Measurements from ENCODE around the gene EMP1. TPM values are rescaled to one million over a fixed set of nuclear protein-coding genes. Genes with fewer than 3 reads are reported as not detected.

EMP1 gene
- total RNA-seq, 2 donors from 2014 or later, result 4.2 to 19.2 TPM

GRCh38 chr12:13194401-13195110 lies 2.0 kb upstream of the EMP1 start:
- Mint-ChIP-seq H3K27ac (no peak overlapping the region), H3K4me3 (no peak overlapping the region), H3K9me3 (no peaks in the 10 kb centered on the region), H3K27me3 (ENCODE audit: low read depth) (peaks cover 14% of the 10 kb centered on the region), H3K36me3 (ENCODE audit: insufficient read depth in 2 of 2) (no peaks in the 10 kb centered on the region), H3K4me1 (ENCODE audit: low read depth) (peaks cover 35% of the 10 kb centered on the region)
- ATAC-seq (replicated peaks in 1 of 2), result no peak
- DNase-seq, result no peak

GRCh38 chr12:13195250-13195649 lies 1.3 kb upstream of the EMP1 start:
- peaks cover 40% of the 10 kb centered on the region for H3K4me1 Mint-ChIP-seq (ENCODE audit: low read depth)
- H3K27me3 Mint-ChIP-seq (ENCODE audit: low read depth), result peaks cover 21% of the 10 kb centered on the region
- no peak for DNase-seq
- H3K36me3 Mint-ChIP-seq (ENCODE audit: insufficient read depth in 2 of 2), result no peaks in the 10 kb centered on the region
- peak overlapping the region in 1 of 2 donors; percentile 79 for H3K4me3 Mint-ChIP-seq
- peak overlapping the region; percentile 41 for H3K27ac Mint-ChIP-seq
- no peaks in the 10 kb centered on the region for H3K9me3 Mint-ChIP-seq
- no peak for ATAC-seq (replicated peaks in 1 of 2)

- Mint-ChIP-seq H3K27ac (peak overlapping the region; percentile 41), H3K4me3 (peak overlapping the region; percentile 74 to 79), H3K27me3 (ENCODE audit: low read depth) (peaks cover 26% of the 10 kb centered on the region), H3K4me1 (ENCODE audit: low read depth) (peaks cover 40% of the 10 kb centered on the region), H3K9me3 (no peaks in the 10 kb centered on the region), H3K36me3 (ENCODE audit: insufficient read depth in 2 of 2) (no peaks in the 10 kb centered on the region)
- no peak for DNase-seq
- ATAC-seq (replicated peaks in 1 of 2), result no peak
Observed at GRCh38 chr12:13195785-13196129, 769 bp upstream of the EMP1 start.

- ATAC-seq (replicated peaks in 1 of 2) (no peak), DNase-seq (no peak)
- H3K27me3 Mint-ChIP-seq (ENCODE audit: low read depth), result peaks cover 38% of the 10 kb centered on the region
- peak overlapping the region; percentile 41 for H3K27ac Mint-ChIP-seq
- peaks cover 40% of the 10 kb centered on the region for H3K4me1 Mint-ChIP-seq (ENCODE audit: low read depth)
- H3K36me3 Mint-ChIP-seq (ENCODE audit: insufficient read depth in 2 of 2), result no peaks in the 10 kb centered on the region
- peak overlapping the region; percentile 74 to 79 for H3K4me3 Mint-ChIP-seq
- H3K9me3 Mint-ChIP-seq, result no peaks in the 10 kb centered on the region
Observed at GRCh38 chr12:13197032-13197431, 506 bp downstream of the EMP1 start.

GRCh38 chr12:13197526-13198143 lies 1.1 kb downstream of the EMP1 start:
- H3K4me1 Mint-ChIP-seq (ENCODE audit: low read depth), result peaks cover 40% of the 10 kb centered on the region
- peaks cover 42% of the 10 kb centered on the region for H3K27me3 Mint-ChIP-seq (ENCODE audit: low read depth)
- peak overlapping the region; percentile 41 for H3K27ac Mint-ChIP-seq
- no peaks in the 10 kb centered on the region for H3K9me3 Mint-ChIP-seq
- peak overlapping the region; percentile 74 to 79 for H3K4me3 Mint-ChIP-seq
- ATAC-seq (replicated peaks in 1 of 2) (no peak), DNase-seq (no peak)
- H3K36me3 Mint-ChIP-seq (ENCODE audit: insufficient read depth in 2 of 2), result no peaks in the 10 kb centered on the region

- Mint-ChIP-seq H3K4me3 (peak overlapping the region in 1 of 2 donors; percentile 79), H3K27ac (no peak overlapping the region), H3K9me3 (no peaks in the 10 kb centered on the region), H3K36me3 (ENCODE audit: insufficient read depth in 2 of 2) (no peaks in the 10 kb centered on the region), H3K4me1 (ENCODE audit: low read depth) (peaks cover 40% of the 10 kb centered on the region), H3K27me3 (ENCODE audit: low read depth) (peaks cover 43% of the 10 kb centered on the region)
- ATAC-seq (replicated peaks in 1 of 2), result no peak
- DNase-seq, result no peak
Observed at GRCh38 chr12:13198241-13198640, 1.7 kb downstream of the EMP1 start.

GRCh38 chr12:13198876-13199275 lies 2.4 kb downstream of the EMP1 start:
- Mint-ChIP-seq H3K36me3 (ENCODE audit: insufficient read depth in 2 of 2) (no peaks in the 10 kb centered on the region), H3K27ac (no peak overlapping the region), H3K4me1 (ENCODE audit: low read depth) (peaks cover 40% of the 10 kb centered on the region), H3K4me3 (no peak overlapping the region), H3K9me3 (no peaks in the 10 kb centered on the region), H3K27me3 (ENCODE audit: low read depth) (peaks cover 43% of the 10 kb centered on the region)
- DNase-seq, result no peak
- no peak for ATAC-seq (replicated peaks in 1 of 2)

GRCh38 chr12:13199592-13199991 lies 3.1 kb downstream of the EMP1 start:
- Mint-ChIP-seq H3K27ac (no peak overlapping the region), H3K27me3 (ENCODE audit: low read depth) (peaks cover 43% of the 10 kb centered on the region), H3K36me3 (ENCODE audit: insufficient read depth in 2 of 2) (no peaks in the 10 kb centered on the region), H3K9me3 (no peaks in the 10 kb centered on the region), H3K4me3 (no peak overlapping the region), H3K4me1 (ENCODE audit: low read depth) (peaks cover 40% of the 10 kb centered on the region)
- DNase-seq (no peak), ATAC-seq (replicated peaks in 1 of 2) (no peak)

GRCh38 chr12:13200841-13201240 lies 4.3 kb downstream of the EMP1 start:
- Mint-ChIP-seq H3K4me1 (ENCODE audit: low read depth) (peaks cover 37% of the 10 kb centered on the region), H3K27me3 (ENCODE audit: low read depth) (peaks cover 43% of the 10 kb centered on the region), H3K4me3 (no peak overlapping the region), H3K36me3 (ENCODE audit: insufficient read depth in 2 of 2) (no peaks in the 10 kb centered on the region), H3K27ac (no peak overlapping the region), H3K9me3 (no peaks in the 10 kb centered on the region)
- DNase-seq (no peak), ATAC-seq (replicated peaks in 1 of 2) (no peak)

GRCh38 chr12:13203034-13203922 lies 6.8 kb downstream of the EMP1 start:
- H3K36me3 Mint-ChIP-seq (ENCODE audit: insufficient read depth in 2 of 2), result no peaks in the 10 kb centered on the region
- DNase-seq, result peak in 1 of 2 donors; percentile 18
- peak in 1 of 2 donors; percentile 36 for ATAC-seq (replicated peaks in 1 of 2)
- H3K27me3 Mint-ChIP-seq (ENCODE audit: low read depth), result peaks cover 31% of the 10 kb centered on the region
- H3K27ac Mint-ChIP-seq, result no peak overlapping the region
- no peak overlapping the region for H3K4me3 Mint-ChIP-seq
- no peaks in the 10 kb centered on the region for H3K9me3 Mint-ChIP-seq
- peaks cover 27% of the 10 kb centered on the region for H3K4me1 Mint-ChIP-seq (ENCODE audit: low read depth)

GRCh38 chr12:13204428-13204827 lies 7.9 kb downstream of the EMP1 start:
- DNase-seq (no peak), ATAC-seq (replicated peaks in 1 of 2) (no peak)
- Mint-ChIP-seq H3K4me3 (no peak overlapping the region), H3K4me1 (ENCODE audit: low read depth) (peaks cover 34% of the 10 kb centered on the region), H3K9me3 (no peaks in the 10 kb centered on the region), H3K27me3 (ENCODE audit: low read depth) (peaks cover 29% of the 10 kb centered on the region), H3K36me3 (ENCODE audit: insufficient read depth in 2 of 2) (no peaks in the 10 kb centered on the region), H3K27ac (no peak overlapping the region)

GRCh38 chr12:13205809-13206559 lies 9.5 kb downstream of the EMP1 start:
- ATAC-seq (replicated peaks in 1 of 2) (peak; percentile 51 to 64), DNase-seq (peak; percentile 32 to 36)
- Mint-ChIP-seq H3K4me1 (ENCODE audit: low read depth) (peaks cover 42% of the 10 kb centered on the region), H3K9me3 (no peaks in the 10 kb centered on the region), H3K27me3 (ENCODE audit: low read depth) (peaks cover 14% of the 10 kb centered on the region), H3K27ac (no peak overlapping the region), H3K36me3 (ENCODE audit: insufficient read depth in 2 of 2) (no peaks in the 10 kb centered on the region), H3K4me3 (peak overlapping the region in 1 of 2 donors; percentile 14)

- H3K4me3 Mint-ChIP-seq, result peak overlapping the region in 1 of 2 donors; percentile 14
- H3K9me3 Mint-ChIP-seq, result no peaks in the 10 kb centered on the region
- ATAC-seq (replicated peaks in 1 of 2), result no peak
- no peak overlapping the region for H3K27ac Mint-ChIP-seq
- peaks cover 46% of the 10 kb centered on the region for H3K4me1 Mint-ChIP-seq (ENCODE audit: low read depth)
- no peaks in the 10 kb centered on the region for H3K36me3 Mint-ChIP-seq (ENCODE audit: insufficient read depth in 2 of 2)
- DNase-seq, result no peak
- H3K27me3 Mint-ChIP-seq (ENCODE audit: low read depth), result peaks cover 9% of the 10 kb centered on the region
Observed at GRCh38 chr12:13206560-13206897, 10.0 kb downstream of the EMP1 start.

Measured in activated T-cell treated with anti-CD3 and anti-CD28 coated beads, Interleukin-2, amount 50 U/mL, for 72 hours (primary cell).